ENCODE data around the gene ERRFI1.
A peak's percentile ranks its signal among the peaks of the same experiment; 100 is the strongest.
"Not testable (repeated sequence)": the region's sequence is repeated elsewhere in the genome, so short reads cannot be mapped to it uniquely, and the experiment has no call there.

ERRFI1 gene, protein sequence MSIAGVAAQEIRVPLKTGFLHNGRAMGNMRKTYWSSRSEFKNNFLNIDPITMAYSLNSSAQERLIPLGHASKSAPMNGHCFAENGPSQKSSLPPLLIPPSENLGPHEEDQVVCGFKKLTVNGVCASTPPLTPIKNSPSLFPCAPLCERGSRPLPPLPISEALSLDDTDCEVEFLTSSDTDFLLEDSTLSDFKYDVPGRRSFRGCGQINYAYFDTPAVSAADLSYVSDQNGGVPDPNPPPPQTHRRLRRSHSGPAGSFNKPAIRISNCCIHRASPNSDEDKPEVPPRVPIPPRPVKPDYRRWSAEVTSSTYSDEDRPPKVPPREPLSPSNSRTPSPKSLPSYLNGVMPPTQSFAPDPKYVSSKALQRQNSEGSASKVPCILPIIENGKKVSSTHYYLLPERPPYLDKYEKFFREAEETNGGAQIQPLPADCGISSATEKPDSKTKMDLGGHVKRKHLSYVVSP

DNA sequence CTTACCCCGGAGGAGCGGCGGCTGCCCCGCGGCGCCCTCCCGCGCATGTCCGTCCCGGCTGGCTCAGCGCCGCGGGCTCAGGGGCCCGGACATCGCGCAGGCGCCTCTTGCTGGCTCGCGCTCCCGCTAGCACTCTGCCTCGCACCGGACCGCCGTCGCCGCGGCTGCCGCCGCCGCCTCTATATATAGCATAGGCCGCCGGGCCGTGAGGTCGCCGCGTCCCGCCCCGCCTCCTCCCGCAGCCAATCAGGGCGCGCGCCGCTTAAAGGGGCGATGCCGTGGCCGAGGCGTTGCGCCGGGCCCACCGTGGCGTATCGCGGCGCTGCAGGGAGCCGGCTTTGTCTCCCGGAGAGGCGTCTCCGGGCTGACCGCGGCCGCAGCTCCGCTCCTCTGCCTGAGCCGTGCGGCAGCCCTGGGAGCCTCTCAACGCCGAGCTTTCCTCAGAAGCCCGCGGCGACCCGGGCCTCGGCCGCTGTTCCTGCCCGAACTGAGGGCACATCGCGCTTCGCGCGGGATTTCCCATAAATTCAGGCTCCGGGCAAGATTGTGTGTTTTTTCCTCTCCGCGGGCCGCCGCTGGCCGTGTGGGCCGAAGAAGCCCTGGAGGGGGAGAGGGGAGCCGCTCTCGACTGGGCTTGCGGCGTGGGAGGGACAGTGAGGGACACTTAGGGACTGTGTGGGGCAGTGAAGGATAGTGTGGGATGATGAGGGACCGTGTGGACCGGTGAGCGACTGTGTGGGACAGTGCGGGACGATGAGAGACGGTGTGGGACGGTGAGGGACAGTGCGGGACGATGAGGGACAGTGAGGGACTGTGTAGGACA lies at the start of gene ERRFI1:
Gene ERRFI1, minus strand, starts transcription at position 157 of the 823 bp plus-strand sequence. CDS start 10,690 bp downstream, outside the sequence.
- DNase-seq: peak; percentile 59 to 83 (median 78)

DNA sequence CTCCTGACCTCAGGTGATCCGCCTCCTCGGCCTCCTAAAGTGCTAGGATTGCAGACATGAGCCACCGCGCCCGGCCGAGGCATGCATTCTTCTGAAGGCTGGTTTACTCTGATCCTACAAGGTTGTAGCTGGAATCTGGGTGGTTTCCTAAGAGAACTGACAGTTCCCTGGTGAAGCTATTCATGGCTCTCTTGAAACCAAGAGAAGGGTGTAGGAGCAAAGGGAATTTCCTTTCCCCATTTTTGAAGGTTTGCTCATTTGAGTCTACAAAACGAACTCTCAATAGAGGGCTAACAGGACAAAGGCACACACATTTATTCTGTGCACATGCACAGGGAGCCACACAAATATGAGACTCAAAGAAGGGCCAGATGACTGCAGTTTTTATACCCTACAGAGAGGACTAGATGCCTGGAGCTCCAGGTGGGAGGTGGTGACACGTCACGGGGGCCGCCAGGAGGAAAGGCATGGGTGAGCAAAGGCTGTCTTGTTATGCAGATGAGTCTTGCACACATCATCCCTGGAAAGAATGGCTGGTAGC lies 49.5 kb upstream of the ERRFI1 start:
- DNase-seq: no peak

DNA sequence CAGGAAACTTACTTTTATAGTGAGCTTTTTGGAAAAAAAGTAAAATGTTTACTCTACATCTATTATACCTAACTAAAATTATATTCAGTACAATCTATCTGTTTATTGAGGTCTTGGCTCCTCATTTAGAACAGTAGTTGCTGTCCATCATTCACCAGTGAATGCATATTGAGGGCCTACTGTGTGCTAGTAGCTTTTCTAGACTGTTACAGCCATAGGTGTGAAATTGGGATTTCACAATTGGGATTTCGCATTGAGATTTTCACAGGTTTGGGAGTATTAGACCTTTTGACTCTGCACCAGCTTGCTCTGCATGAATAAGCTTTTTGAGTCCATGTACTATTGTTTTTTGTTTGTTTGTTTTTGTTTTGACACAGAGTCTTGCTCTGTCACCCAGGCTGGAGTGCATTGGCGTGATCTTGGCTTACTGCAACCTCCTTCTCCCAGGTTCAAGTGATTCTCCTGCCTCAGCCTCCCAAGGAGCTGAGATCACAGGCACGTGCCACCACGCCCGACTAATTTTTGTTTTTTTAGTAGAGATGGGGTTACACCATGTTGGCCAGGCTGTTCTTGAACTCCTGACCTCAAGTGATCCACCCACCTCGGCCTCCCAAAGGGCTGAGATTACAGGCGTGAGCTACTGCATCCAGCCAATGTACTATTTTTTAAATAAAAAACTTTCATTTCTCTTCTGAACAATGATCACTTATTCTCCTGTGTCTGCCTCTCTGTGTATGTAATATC lies 47.2 kb upstream of the ERRFI1 start:
- DNase-seq: no peak

DNA sequence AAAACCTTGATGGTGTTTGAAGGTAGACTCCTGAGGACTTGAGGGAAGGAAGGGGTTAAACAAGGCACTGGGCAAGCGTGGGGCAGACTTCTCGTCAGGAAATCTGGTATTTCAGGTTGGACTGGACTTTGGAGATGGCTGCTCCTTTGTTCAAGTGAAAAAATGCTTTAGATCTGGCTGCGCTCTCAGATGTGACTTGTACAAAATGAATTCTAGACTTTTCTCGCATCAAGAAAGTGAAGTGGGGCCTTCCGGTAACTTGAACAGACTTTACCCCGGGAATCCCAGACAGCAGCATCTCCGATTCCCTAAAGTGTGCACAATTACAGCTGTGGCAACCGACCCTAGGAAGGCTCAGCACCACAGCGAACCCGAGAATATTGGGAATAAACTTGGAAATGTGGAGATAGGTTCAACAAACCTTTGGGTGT lies 44.3 kb upstream of the ERRFI1 start:
- no peak for DNase-seq

DNA sequence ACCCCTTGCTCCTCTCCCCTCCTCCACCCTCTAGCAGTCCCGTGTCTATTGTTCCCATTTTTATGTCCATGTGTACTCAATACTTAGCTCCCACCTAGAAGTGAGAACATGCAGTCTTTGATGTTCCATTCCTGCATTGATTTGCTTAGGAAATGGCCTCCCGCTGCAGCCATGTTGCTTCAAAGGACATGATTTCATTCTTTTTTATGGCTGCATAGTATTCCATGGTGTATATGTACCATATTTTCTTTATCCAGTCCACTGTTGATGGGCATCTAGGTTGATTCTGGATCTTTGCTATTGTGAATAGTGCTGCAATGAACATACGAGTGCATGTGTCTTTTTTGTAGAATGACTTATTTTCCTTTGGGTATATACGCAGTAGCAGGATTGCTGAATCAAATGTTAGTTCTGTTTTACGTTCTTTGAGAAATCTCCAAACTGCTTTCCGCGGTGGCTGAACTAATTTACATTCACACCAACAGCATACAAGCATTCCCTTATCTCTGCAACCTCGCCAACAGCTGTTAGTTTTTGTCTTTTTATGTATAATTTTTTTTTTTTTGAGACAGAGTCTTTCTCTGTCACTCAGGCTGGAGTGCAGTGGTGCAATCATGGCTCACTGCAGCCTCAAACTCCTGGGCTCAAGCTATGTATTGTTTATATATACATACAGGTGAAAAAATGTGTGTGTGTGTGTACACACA lies 43.7 kb upstream of the ERRFI1 start:
- not testable (repeated sequence) for DNase-seq

DNA sequence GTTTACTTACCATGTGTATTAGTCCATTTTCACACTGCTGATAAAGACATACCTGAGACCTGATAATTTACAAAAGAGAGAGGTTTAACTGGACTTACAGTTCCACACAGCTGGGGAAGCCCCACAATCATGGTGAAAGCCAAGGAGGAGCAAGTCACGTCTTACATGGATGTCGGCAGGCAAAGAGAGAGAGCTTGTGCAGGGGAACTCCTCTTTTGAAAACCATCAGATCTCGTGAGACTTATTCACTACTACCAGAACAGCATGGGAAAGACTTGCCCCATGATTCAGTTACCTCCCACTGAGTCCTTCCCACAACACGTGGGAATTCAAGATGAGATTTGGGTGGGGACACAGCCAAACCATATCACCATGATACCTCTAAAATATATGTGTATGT lies 39.3 kb upstream of the ERRFI1 start:
- DNase-seq: no peak

DNA sequence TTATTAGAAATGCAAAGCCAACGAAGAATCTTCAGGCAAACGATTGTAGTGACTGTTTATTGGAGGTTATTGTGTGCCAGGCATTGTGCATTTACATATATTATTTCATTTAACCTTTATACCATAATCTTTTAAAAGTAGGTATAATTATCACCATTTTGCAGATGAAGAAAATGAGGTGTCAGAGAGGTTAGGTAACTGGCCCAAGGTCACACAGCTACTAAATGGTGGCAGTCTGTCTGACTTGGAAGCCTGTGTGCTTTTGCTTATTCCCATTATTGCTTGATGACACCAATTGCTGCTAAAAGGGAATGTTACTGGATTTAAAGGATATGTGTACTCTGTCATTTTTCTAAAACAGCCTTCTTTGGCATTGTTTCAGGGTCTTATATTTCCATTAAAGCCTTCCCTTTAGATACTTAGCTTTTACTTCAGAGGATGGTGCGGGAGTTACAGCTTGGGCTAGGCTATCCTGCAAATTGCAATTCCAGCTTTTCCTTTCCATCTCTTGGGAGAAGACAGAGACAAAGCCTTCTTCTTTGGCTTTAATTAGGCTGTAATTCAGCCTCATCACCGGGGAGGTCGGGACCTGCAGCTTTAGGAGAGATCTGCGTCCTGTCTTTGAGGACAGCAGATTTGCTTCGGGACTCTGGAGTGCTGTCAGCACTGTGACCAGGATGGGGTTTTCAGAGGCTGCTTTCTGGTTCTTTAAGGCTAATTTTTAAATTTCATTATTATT lies 37.4 kb upstream of the ERRFI1 start:
- no peak for DNase-seq

DNA sequence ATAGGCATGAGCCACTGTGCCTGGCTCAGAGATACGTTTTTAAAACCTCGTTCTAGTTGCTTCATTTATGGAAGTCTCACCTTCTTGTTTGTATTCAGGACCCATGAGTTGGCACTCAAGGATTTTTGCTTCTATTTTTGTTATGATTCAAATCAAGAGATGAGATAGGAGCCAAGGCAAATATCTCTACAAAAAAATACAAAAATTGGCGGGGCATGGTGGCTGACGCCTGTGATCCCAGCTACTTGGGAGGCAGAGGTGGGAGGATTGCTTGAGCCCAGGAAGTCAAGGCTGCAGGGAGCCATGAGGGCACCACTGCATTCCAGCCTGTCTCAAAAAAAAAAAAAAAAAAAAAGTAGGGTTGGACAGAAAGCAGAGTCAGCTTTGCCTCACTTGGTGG lies 36.8 kb upstream of the ERRFI1 start:
- no peak for DNase-seq

DNA sequence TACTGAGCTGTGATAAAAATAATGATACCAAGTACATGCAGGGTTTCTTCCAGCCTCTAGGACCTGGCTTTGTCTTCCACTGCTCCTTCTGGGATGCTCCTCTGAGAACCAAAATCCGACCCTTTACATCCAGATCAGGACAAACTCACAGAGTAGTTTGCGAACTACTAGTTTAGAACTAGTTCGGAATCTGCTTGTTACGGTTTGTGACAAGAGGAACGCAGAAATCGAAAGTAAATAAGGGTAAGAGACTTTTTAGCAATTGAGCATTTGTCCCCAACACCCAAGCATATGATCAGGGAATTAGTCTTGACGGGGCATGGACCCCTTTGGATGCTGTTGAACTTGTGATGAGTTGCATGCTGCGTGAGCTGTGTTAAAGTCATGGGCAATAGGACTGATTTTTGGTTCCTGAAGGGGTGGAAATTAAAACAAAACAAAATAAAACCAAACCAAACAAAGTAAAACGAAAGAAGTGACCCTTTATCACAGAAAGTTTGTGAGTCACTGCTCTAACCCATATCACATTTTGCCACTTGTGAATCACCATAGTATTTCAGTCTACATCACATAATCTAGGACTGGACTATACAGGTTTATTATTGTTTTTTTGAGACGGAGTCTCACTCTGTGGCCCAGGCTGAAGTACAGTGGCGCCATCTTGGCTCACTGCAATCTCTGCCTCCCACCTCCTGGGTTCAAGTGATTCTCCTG lies 35.7 kb upstream of the ERRFI1 start:
- DNase-seq: no peak

DNA sequence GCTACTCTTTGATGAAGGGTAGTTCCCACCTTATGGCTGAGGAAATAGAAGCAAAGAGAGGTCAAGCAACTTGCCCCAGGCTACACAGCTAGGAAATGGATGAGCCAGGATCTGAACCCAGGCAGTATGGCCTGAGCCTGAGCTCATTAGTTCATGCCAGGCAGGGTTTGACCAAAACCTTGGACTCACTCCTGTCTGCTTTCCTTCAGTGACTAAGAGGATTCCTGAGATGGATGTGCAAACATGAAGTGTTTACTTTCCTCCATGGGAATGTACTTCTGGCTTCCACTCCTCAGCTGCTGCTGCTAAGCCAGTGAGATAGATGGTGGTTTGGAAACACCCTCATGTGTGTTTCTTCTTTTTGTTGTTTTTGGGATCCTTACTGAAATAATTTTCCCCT lies 35.1 kb upstream of the ERRFI1 start:
- no peak for DNase-seq

DNA sequence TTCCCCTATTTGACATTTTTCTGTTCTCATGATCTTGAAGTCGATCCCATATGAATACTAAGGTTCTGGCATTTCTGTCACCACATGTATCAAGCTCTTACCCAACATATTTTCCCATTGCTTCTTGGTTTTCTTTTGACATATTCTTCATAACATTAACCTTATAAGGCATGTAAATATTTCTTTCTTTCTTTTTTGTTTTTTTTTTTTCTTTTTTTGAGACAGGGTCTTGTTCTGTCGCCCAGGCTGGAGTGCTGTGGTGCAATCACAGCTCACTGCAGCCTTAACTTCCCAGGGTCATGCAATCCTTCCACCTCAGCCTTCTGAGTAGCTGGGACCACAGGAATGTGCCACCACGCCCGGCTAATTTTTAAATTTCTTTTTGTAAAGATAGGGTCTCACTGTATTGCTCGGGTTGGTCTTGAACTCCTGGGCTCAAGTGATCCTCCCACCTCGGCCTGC lies 33.1 kb upstream of the ERRFI1 start:
- no peak for DNase-seq

DNA sequence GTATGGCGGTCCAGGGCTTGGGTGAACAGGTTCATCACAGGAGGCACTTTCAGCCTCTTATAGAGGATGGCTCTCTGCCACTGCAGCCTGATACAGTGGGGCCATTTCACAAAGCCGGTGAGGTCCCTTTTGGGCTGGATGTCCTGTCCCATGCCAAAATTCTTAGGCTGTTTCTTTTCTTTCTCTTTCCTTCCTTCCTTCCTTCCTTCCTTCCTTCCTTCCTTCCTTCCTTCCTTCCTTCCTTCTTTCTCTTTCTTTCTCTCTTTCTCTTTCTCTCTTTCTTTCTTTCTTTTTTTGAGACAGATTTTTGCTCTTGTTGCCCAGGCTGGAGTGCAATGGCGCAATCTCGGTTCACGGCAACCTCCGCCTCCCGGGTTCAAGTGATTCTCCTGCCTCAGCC lies 31.7 kb upstream of the ERRFI1 start:
- not testable (repeated sequence) for DNase-seq

DNA sequence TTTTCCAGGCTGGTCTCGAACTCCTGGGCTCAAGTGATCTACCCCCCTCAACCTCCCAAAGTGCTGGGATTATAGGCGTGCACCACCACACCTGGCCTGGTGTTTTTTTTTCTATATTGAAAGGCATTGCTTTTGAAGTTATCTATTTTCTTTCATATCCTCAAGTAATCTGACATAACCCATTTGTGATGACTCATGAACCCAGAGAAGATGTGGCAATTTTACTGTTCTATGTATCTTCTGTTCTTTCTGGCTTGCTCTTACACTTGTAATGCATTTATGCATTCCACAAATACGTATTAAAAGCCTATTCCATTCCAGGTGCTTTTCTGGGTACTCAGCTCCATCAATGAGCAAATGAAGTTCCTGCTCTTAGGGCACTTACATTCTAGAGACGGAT lies 29.9 kb upstream of the ERRFI1 start:
- DNase-seq: no peak

DNA sequence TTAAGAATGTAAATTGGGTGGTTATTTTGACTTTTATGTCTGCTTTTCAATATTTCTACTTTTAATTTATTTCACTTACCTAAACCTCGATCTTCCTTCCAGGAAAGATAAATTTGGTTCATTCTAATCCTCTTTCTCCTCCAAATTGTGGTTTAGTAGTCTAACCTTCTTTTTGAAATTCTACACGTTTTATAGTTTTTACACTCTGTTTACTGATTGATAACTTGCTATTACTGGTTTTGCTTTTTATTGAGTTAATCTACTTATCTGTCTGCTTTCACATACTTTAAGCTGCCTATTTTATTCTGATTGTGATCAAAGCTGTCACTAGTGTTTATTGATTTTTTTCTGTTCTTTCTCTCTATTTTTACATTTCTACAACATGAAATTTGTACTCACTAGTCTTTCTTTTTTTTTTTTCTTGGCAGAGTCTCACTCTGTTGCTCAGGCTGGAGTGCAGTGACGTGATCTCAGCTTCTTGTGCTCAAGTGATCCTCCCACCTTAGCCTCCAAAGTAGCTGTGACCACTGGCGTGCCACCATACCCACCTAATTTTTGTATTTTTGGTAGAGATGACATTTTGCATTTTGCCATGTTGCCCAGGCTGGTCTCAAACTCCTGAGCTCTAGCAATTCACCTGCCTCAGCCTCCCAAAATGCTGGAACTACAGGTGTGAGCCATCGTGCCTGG lies 27.9 kb upstream of the ERRFI1 start:
- no peak for DNase-seq

DNA sequence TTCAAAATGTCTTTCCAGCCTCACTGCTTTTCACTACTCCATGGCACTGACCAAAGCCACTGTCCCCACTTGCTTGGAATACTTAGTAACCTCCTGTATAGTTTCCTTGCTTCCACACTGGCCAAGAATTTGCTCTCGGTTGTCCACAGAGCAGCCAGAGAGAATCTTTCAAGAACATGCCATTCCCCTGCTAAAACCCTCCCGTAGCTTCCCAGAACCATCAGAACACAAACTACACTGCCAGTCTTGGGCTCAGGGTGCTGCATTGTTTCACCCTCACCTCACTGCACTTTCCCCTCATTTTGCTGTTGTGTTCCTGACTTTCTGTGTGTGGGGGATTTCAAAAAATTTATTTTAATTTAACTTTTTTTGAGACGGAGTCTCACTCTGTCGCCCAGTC lies 25.5 kb upstream of the ERRFI1 start:
- DNase-seq: no peak

DNA sequence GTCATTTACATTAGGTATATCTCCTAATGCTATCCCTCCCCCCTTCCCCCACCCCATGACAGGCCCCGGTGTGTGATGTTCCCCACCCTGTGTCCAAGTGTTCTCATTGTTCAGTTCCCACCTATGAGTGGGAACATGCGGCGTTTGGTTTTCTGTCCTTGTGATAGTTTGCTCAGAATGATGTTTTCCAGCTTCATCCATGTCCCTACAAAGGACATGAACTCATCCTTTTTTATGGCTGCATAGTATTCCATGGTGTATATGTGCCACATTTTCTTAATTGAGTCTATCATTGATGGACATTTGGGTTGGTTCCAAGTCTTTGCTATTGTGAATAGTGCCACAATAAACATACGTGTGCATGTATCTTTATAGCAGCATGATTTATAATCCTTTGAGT lies 23.1 kb upstream of the ERRFI1 start:
- not testable (repeated sequence) for DNase-seq

DNA sequence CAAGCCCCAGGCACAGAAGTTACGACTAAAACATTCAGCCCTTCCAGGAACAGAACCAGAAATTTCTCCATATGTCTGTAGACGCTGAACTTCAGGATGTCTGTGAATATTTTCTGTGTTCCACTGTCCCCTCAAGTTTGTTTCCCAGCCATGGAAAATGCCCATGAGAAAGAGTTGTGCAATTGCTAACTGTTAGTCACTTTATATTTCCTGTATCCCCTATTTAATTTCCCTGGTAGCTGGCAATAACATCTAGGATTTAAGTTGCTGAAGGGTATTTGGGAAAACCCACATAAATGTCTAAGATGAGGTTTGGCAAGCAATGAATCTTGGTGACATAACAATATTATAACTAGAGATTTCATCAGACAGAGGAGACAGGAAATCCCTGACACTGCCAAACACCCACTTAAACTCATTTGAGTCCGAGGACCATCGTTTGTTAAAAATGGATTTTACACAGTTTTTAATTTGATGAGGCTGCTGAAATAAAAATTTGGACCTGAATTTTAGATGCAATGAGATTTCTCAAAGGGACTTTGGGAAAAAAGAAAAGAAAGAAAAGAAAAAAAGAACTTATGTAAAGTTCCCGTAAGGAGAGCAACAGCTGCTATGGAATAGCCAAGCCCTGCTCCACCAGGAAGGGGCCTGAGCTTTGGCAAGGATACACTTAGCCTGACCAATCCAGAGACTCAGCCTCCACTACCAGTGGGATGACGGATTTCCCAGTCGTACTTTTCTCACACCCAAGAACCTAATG lies 21.8 kb upstream of the ERRFI1 start:
- DNase-seq: no peak

DNA sequence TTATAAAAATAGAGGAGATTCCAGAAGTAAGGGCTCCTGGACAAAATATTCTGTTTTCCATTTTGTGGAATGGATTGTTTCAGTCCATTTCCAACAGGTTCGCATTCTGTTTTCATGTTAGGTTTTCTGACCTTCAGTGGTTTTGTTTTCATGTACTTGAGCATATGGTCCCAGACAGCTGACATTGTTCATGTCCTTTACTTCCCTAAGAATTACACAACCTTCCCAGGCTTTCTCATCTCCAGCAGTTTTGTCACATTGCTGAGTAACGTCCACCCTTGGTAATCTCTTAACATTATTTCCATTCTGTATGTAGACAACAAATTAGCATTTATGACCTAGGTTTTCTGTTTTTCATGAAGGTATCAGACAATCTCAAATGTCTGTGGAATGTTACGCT lies 21.0 kb upstream of the ERRFI1 start:
- no peak for DNase-seq

DNA sequence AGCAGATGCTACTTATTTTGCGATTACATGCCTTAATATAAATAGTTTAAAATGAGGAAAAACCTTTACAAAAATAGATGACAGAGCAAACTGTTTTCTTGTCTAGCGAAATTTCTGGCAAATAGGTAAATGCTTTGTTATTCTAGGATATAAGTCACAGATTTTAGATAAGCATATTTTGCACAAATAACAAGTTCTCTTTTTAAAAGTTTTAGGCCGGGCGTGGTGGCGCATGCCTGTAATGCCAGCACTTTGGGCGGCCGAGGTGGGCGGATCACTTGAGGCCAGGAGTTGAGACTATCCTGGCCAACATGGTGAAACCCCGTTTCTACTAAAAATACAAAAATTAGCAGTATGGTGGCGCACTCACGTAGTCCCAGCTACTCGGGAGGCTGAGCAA lies 20.3 kb upstream of the ERRFI1 start:
- no peak for DNase-seq

All from stimulated activated naive CD4-positive, alpha-beta T cell (primary cell).